GM18507 (cell line): ENCODE results near the gene PECR.
"Not testable (repeated sequence)": the region's sequence is repeated elsewhere in the genome, so short reads cannot be mapped to it uniquely, and the experiment has no call there.

Experiments used
- DNase-seq: peaks from one replicate; pipeline ENCODE4 v3.0.0; 2011; ENCODE audit warnings: low read depth; ENCODE audit not compliant: insufficient read length; ENCODE audit errors: extremely low spot score
- FAIRE-seq: peaks from 2 replicates; lab custom pipeline; 2011; peaks lifted over from hg19 to GRCh38; lab: Jason Lieb, UNC

Gene PECR

GRCh38 chr2:216107760-216108159, 26.2 kb upstream of the PECR start:
- no peak for FAIRE-seq

GRCh38 chr2:216107320-216107719, 25.7 kb upstream of the PECR start:
- FAIRE-seq (no peak), DNase-seq (no peak)

More at GRCh38 chr2:216107760-216108159, 26.2 kb upstream of the PECR start:
- DNase-seq = no peak

GRCh38 chr2:216104691-216105090, 23.1 kb upstream of the PECR start:
- DNase-seq (no peak), FAIRE-seq (no peak)

- no peak for DNase-seq
- FAIRE-seq = no peak
These were observed 21.6 kb upstream of the PECR start for GRCh38 chr2:216103213-216103612.

- no peak for FAIRE-seq
- DNase-seq = no peak
These were observed 19.5 kb upstream of the PECR start for GRCh38 chr2:216101109-216101508.

- peak; percentile 35 for FAIRE-seq
- DNase-seq = no peak
These were observed 17.1 kb upstream of the PECR start for GRCh38 chr2:216098421-216099334.

- DNase-seq (no peak), FAIRE-seq (no peak)
These were observed 13.1 kb upstream of the PECR start for GRCh38 chr2:216094701-216095100.

- DNase-seq = no peak
- no peak for FAIRE-seq
These were observed 11.0 kb upstream of the PECR start for GRCh38 chr2:216092646-216093045.

- DNase-seq (no peak), FAIRE-seq (peak; percentile 24)
These were observed 8.8 kb upstream of the PECR start for GRCh38 chr2:216090369-216090786.

GRCh38 chr2:216086207-216086893, 4.7 kb upstream of the PECR start:
- no peak for DNase-seq
- FAIRE-seq = no peak

GRCh38 chr2:216084547-216084946, 2.9 kb upstream of the PECR start:
- no peak for DNase-seq
- no peak for FAIRE-seq

- FAIRE-seq (no peak), DNase-seq (no peak)
These were observed 2.1 kb upstream of the PECR start for GRCh38 chr2:216083464-216084281.

- peak; percentile 44 for FAIRE-seq
- DNase-seq = no peak
These were observed 1.2 kb upstream of the PECR start for GRCh38 chr2:216082805-216083204.

- FAIRE-seq (no peak), DNase-seq (no peak)
These were observed 605 bp upstream of the PECR start for GRCh38 chr2:216082117-216082711.

GRCh38 chr2:216081012-216081411, 597 bp downstream of the PECR start:
- FAIRE-seq = no peak
- DNase-seq = no peak

- not testable (repeated sequence) for FAIRE-seq, DNase-seq
These were observed 1.6 kb downstream of the PECR start for GRCh38 chr2:216080048-216080447.

- DNase-seq (no peak), FAIRE-seq (no peak)
These were observed 2.8 kb downstream of the PECR start for GRCh38 chr2:216078776-216079175.

GRCh38 chr2:216075510-216076485, 5.8 kb downstream of the PECR start:
- FAIRE-seq = no peak

More at GRCh38 chr2:216075510-216076485, 5.8 kb downstream of the PECR start:
- no peak for DNase-seq
